ENCODE data around the gene DOK1. TPM values are rescaled to one million over a fixed set of nuclear protein-coding genes. Genes with fewer than 3 reads are reported as not detected.

The DOK1 gene
- polyA plus RNA-seq, 10 donors: 5.3 to 8.4 (median 6.4) TPM

DNA sequence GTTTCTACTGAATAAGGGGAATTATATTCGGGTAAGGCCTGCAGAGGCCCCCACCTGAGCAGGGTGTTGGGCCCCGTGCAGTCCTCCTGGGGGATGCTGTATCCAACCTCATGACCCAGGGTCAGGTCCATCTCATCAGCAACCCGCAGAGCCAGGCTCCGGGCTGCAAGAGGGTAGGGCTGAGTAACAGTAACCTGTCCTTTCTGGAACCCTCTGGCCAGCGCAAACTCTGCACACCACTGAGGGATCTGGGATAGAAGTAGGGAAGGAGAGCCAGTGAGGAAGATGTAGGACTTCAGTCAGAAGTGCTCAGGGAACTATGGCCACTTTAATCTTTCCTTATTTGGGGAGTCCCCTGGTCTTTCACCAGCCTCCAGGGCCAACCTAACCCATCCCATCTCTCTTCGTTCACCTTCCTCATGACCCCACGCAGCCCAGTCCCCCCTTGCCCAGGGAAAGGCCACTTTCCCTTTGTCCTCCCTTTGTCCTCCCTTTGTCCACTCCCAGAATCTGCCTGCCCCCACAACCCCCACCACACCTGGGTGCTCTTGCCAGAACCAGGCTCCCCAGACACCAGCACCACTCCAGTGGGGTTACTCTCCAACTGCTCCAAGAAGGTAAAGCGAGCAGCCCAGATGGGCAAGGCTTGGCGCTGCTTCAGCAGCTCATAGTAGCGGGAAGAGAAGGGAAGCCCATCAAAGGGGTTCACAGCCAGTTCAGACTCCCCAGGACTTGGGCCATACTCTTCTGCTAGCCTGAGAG, 29.4 kb upstream of the DOK1 start:
- no peak for DNase-seq

DNA sequence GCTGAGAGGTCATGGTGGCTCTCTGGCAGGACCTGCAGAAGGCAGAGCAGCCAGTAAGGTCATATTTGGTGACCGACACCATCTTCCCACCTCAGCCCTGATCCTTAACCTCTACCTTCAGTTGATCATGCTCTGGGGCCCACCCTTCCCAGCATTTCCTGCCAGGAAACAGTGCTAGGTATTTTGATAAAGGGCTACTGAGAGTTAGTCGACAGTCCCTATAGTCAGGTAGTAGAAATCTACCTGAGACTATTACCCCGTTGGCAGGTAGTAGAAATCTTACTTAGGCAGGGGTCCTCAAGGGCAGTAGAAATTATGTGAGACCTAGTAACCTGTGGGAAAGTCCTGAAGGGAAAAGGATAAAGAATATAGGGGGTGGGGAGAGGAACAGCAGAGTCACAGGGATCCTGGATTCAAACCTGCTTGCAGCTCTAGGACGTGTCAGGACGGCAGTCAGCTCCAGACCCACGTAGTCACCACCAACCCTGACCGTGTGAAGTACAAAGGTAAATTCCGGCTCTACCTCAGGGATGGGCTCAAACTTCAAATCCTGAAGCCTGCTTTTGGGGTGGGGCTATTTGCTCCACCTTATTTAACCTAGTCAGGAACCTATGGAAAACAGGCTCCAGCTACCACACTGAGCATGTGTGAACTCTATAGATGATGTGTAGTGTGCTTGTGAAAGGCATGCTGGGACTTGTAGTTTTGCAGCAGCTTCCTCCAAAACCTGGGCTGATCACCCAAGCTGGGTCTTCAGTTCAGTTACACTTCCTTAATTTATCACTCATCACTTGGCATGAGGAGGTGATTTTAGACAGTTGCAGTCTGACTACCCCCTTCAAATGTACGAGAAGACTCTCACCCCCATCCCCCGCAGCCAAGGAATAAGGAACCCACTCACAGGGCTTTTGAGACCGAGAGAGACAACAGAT, 28.5 kb upstream of the DOK1 start, which contains the start of gene DQX1:
DQX1 (minus strand) TSS at position 515 of the 932 bp plus-strand sequence; CDS start at position 13, 502 bp downstream.
- DNase-seq: peak in 1 of 3 donors; percentile 56

DNA sequence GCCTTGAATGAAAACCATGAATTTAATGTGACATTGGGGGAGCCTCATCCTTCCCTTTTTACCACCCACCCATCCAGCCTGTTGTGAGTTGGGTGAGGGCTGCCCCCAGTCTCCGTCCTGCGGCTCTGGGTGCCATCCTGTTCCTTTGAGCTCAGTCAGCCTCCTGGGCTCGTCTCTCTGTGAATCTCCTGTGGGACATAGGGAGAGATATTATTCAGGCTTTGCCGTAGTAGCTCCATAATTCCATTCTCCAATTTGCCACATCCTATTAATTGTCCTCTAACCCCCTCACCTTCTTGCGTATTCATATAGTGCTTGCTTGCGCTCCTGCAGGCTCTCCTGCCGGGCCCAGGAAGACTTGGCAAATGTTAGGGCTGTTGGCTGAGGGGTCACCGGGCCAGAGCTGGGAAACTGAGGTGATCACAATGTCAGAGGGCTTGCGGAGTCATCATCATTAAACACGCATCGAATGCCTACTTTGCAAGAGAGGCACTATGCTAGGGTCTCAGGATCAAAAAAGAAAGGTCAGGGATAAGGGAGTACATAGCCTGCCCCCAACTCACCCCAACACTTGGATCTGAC, 27.8 kb upstream of the DOK1 start:
- no peak for DNase-seq

DNA sequence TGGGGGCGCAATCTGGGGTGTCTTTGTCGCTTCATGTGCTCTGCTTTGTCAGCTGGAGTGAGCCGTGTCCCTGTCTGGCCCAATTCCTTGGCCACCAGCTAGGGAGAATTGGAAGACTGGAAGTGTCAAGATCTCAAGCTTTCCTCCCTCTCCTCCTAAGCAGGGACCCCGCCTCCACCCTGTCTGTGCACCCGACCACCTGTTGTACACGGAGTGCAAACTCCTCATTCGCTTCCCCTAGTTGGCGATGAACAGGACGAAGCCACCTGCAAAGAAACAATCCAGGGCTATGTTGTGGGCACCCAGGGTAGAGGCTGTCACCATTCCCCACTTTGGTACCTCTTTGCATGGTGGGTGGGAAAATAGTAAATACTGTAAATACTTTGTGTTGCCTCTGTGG, 26.8 kb upstream of the DOK1 start:
- DNase-seq: no peak

DNA sequence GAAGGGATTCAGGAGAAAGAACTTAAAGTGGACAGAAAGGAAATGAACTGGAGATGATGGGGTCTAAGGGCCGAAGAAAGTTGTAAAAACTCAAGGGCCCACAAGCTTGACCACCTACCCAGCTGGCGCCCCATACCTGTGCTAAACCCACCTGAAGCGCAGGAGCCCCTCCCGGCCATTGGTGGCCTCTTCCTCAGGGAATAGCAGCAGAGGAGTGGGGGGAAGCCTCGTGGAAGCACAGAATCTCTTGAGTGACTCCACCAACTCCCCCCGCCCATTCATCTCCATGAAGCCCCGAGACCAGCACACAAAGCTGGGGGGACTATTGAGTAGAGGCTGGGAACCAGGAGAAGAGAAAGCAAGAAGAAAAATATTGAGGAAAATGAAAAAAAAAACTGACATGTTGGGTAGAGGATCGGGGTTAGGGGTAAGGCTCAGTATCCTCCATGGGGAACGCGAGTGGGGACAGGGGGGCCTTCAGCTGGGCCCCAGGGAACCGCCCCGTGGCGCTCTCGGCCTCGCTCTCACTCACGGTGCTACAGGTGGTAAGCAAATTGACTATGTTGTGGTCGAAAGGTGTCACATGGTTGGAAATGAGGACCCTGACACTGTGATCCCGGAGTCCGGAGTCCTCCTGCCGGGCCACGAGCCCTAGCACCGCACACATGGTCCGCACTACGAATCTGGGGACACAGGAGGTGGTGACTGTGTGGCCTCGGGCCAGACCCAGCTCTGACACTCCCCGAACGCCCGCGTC, 25.7 kb upstream of the DOK1 start:
- no peak for DNase-seq

DNA sequence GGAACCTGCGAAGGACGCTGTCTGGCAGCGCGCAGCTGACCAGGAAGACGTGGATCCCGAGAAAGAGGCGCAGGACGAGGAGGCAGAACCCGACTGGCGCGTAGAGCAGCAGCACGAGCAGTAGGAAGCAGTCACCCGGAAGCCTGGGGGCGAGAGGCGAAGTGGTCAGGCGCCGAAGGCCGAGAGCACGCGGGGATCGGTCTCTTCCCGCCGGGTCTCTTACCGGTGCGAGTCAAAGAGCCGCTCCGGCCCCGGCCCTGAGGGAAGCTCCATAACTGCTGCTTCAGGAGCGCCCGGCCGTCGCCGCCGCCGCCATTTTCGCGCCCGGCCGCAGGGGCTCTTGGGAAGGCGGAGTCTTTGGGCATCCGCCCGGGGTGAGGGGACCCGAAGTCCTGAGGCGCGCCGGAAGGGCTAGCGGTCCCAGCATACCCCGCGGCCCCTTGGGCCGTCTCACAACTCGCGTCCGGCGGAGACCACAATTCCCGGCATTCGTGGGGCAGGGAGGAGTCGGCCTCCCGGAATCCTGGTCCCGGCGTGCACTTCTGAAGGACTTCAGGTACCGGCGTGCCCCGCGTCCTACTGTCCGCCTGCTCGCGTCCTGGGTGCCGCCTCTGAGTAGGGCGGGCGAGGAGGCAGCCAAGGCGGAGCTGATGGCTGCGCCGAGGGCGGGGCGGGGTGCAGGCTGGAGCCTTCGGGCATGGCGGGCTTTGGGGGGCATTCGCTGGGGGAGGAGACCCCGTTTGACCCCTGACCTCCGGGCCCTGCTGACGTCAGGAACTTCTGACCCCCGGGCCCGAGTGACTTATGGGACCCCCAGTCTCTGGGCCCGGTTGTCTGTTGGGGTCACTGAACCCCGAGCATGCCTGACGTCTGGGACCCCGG, 24.9 kb upstream of the DOK1 start, which contains the start of the genes AUP1 and HTRA2:
AUP1 (minus strand) TSS at position 350 of the 882 bp plus-strand sequence; CDS start at position 273, 77 bp downstream.
HTRA2 (plus strand) TSS at position 577 of the 882 bp plus-strand sequence; CDS start at position 651, 74 bp downstream.
- peak; percentile 99 for DNase-seq

DNA sequence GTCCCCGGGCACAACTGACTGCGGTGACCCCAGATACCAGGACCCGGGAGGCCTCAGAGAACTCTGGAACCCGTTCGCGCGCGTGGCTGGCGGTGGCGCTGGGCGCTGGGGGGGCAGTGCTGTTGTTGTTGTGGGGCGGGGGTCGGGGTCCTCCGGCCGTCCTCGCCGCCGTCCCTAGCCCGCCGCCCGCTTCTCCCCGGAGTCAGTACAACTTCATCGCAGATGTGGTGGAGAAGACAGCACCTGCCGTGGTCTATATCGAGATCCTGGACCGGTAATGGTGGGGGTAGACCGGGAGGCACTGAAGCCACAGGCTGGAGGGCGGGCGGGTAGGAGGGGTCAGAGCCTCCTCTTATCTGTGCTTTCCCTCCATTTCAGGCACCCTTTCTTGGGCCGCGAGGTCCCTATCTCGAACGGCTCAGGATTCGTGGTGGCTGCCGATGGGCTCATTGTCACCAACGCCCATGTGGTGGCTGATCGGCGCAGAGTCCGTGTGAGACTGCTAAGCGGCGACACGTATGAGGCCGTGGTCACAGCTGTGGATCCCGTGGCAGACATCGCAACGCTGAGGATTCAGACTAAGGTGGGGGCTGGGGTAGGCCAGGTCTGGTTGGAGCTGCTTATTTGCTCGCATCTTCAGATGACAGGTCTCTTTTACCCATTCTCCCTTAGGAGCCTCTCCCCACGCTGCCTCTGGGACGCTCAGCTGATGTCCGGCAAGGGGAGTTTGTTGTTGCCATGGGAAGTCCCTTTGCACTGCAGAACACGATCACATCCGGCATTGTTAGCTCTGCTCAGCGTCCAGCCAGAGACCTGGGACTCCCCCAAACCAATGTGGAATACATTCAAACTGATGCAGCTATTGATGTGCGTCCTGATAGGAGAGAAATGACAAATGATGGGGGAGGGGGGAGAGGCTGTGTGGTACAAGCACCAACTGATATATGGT, 24.0 kb upstream of the DOK1 start:
- peak in 1 of 3 donors; percentile 80 for DNase-seq

DNA sequence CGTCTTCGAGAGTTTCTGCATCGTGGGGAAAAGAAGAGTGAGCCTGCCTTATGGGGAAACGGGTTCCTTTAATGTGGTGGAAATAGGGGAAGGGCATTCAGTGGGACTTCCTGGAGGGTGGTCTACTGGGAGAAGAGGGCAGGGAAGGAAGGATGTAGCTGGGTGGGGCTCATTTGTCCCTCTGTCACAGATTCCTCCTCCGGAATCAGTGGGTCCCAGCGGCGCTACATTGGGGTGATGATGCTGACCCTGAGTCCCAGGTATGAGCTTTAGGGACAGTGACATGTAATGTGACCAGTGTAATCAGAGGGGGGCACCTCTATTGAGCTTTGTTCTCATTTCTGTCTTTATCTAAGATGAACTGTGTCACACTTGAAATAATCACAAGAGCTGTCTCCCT, 22.9 kb upstream of the DOK1 start:
- DNase-seq: no peak

DNA sequence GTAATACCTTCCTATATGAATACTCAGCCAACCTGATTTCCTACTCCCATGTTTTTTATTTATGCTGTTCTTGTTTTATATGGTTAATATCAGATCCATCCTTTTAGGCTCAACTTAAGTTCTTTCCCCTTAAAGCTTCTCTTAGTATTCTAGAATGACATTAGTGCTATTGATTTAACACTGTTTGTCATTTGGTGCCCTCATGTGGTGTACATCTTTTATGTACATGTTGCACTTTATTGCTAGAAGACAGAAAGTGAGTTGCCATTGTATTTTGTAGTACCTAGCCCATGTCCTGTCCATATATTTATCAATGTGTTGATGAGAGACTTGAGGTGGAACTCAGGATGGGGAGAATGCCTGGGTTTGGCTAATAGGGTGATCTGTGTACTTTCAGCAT, 22.3 kb upstream of the DOK1 start:
- peak in 1 of 3 donors; percentile 60 for DNase-seq

DNA sequence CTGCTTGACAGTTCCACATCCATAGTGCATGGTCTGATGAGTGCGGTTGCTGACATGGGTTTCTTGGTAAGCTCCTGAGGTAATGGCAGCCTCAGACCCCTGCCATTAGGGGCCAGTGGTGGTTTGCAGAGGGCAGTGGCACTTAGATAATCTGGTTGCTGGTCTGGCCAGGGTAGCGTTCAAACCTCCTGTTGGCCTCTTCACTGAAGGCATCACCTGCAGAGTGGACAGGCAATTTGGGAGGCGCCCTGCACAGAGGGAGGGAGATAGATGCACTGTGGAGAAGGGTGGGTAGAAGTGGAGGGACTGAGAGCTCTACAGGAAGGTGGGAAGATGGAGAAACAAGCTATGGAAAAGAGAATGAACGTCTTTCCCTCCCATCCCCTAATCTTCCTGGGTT, 21.1 kb upstream of the DOK1 start:
- DNase-seq: no peak

DNA sequence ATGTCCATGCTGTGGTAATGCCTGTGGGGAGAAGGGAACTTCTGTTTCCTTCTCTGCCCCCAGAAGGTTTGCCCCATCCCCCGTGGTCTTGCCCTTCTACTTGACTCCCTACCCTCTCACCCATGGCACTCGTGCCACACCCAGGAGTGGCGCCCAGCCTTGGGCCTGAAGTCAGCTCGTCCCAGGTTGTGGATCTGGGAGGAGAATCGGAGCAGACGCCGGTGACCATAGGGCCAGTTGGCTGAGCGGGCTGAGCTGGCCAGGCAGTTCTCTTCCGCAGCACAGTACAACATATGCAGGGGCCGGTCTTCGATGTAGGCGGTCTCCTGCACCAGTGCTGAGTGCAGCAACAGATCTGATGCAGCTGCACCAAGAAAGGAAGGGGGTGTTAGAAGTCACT, 20.1 kb upstream of the DOK1 start:
- DNase-seq: no peak

DNA sequence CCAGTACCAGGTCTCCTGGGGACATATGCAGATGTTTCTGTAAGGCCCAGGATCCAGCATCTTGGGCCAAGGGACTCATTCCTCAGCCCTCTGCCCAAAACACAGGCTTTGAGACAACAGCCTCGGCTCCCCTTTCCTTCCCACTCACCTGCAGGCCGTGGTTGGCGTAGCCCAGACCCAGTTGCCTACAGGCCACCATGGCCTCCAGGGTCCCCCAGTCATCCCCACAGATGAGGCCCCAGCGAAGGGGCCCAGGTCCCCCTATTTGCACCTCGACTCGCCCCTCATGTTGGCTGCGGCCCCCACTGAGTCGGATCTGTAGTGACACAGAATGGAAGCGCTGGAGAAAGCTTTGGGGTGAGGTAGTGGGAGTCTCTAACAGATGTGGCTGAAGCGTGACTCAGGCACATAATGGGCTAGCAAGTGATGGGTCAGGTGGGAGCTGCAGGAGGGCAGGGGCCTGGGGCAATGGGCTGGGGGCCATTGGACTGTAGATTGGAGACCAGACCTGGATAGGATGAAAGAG, 19.0 kb upstream of the DOK1 start:
- no peak for DNase-seq

DNA sequence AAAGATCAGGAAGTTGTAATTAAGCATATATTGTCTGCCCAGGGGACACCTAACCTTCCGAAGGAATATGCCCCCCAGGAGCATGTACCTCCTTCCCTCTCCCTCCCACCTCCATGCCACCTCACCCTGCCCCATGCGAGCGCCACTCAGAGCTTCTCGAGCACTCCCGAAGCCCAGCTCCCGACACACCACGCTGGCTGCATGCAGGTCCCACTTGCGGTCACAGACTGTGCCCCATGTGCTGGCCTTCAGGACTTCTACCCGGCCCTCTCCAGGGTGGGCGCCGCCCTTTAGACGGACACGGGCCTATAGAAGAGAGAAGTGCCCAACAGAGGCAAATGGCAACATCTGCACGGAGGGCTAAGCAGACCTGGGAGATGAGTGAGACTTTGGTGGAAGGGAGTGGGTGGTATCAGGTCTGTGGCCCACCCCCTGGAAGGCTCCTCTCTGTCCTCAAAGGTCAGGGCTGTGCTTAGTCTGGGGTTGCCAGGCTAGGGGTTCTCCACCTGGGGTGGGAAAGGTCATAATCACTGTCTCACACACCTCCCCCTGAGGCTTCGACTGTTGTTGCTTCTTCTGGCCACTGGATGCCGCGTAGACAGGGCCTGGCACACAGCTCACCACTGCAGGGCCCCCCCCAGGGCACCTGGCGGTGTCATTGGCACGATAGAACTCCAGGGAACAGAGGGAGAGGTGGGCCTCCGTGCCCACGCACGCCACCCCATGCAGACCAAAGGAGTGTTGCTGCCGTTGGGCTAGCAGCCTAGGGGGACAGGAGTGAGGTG, 18.2 kb upstream of the DOK1 start:
- DNase-seq: no peak

DNA sequence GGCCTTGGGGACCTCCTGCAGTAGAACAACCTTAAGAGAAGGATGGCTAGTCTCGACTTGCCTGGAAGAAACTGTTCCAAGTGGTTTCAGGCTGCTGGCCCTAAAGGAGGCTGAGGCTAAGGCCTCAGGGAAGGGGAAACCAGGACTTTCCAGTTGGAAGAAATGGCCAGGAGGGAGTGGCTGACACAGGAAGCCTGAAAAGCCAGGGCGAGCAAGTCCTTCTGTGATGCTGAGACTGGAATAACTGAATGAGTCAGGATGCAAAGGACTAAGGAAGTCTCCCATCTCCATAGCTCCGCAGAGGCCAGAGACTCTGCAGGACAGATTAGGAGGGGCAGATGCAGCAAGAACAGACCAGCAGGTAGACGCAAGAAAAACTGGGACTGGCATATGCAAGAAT, 17.4 kb upstream of the DOK1 start:
- DNase-seq: no peak

DNA sequence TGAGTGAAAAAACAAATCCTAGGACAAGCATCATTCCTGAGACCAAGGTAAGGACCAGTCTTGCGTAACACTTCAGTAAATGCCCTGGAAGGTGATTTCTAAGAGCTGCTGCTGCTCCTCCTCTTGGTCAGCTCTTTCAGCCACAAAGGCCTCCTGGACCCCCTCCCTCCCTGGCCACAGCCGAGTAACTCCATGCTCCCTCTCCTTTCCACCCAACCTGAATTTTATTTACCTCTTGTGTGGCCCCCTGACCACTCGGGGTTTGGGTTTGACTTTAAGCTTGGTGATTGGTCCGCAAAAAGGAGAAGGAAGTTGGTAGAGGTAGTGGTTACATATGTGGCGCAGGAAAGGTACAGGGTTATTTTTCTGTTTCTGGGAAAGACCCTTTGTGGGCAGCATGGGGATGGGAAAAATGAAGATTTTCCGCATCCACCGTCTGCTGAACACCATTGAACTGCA, 15.6 kb upstream of the DOK1 start:
- DNase-seq: no peak

DNA sequence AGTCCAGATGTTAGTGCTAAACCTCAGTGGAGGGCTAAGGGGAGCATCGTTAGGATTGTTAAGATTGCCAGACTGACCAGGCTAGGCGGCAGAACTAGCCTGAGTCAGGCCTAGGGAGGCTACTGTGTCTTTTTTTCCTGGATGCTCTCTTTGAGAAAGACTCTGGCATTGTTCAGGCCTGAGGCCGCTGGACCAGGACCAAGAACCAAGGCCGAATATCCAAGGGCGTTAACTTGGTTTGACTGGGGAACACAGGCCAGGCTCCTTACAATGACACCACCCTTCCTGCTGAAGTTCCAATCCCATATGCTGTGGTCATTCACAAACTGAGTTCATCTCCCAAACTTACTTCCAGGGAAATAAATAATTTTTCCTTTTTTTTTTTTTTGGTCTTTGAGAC, 14.2 kb upstream of the DOK1 start:
- DNase-seq: no peak

DNA sequence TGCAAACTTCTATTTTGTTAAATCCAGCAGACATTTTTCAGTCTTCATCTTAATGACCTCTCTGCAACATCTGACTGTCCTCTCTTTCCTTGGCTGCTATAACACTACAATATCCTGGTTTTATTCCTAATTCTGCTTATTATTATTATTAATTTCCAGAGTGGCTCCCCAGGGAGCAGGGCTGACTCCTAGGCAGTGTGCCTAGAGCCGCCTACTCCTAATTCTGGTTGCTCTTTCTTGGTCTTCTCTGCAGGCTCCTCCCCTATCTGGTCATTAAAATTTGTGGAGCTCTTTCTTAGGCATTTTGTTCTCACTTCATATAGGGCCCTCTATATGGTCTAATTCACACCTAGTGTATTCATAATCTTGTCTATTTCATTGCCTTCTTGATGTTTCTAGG, 11.5 kb upstream of the DOK1 start:
- DNase-seq: no peak

DNA sequence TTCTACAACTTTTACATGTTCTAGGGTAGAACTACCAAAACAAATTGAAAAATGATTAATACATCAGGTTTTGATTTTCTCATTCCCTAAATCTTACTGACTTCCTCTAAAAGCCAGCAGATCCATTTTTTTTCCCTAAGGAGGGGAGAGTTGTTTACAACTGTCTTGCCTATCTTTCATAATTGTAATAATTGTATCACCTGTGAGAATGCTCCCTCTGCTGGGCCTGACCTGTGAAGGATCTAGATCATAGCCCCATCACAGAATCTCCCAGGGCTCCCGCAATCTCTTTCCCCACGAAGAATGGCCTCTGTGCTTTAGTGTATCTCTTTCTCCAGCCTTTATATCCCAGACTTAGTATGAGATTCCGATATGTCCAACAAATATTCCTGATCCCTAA, 9.9 kb upstream of the DOK1 start:
- no peak for DNase-seq
